ENCODE results near the gene VSNL1.

DNA sequence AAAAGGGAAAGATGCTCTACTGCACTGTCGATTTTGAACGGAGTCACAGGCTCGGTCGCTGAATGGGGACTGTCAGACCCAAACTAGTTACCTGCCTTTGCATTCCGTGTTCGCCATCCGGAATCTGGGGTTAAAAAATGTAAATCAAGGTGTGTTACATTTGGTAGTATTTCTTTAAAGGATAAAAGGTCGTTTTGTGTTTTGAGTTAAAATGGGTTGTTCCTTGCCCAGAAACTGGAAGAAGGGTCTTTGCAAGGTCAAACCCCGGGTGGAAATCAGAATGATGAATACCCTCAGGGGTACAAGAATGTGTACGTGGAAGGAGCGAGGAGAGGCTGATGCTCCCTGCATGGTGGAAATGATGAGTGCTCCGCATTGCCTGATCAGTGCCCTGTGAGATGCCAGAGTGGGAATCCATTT lies 1.0 kb downstream of the VSNL1 start:
- TF ChIP-seq, protein P1, sequence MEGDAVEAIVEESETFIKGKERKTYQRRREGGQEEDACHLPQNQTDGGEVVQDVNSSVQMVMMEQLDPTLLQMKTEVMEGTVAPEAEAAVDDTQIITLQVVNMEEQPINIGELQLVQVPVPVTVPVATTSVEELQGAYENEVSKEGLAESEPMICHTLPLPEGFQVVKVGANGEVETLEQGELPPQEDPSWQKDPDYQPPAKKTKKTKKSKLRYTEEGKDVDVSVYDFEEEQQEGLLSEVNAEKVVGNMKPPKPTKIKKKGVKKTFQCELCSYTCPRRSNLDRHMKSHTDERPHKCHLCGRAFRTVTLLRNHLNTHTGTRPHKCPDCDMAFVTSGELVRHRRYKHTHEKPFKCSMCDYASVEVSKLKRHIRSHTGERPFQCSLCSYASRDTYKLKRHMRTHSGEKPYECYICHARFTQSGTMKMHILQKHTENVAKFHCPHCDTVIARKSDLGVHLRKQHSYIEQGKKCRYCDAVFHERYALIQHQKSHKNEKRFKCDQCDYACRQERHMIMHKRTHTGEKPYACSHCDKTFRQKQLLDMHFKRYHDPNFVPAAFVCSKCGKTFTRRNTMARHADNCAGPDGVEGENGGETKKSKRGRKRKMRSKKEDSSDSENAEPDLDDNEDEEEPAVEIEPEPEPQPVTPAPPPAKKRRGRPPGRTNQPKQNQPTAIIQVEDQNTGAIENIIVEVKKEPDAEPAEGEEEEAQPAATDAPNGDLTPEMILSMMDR (IDR thresholded peaks at IDR 0.05): no peak
- no peak for TF ChIP-seq POLR2A (IDR thresholded peaks at IDR 0.05)
